Inferior parietal cortex (tissue), 1 donor: ENCODE results near the gene TCEANC.

Experiments used
- DNase-seq: peaks from one replicate; pipeline ENCODE4 v3.0.0-alpha.2; 2016; ENCODE audit errors: extremely low spot score

The TCEANC gene

DNA sequence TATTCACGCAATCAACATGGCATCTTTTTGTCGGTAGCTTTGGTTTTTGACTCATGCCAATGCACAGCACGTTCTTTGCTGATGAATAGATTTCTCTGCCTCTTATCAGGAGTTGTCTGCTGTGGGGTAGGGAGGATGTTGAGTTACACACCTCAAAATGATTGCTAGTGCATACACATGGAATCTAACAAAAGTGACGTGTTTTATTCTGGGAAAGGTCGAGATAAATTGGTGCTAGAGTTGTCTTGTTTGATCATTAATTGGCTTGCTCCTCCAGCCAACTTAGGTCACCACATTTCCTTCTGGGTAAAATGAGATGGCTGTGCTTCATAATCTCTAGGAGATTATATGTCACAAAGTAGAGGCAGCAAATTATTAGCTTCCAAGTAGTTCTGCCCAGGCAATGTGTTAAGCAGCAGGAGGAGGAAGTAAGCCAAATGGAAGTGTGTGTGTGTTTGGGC, 39.9 kb downstream of the TCEANC start:
- no peak for DNase-seq

DNA sequence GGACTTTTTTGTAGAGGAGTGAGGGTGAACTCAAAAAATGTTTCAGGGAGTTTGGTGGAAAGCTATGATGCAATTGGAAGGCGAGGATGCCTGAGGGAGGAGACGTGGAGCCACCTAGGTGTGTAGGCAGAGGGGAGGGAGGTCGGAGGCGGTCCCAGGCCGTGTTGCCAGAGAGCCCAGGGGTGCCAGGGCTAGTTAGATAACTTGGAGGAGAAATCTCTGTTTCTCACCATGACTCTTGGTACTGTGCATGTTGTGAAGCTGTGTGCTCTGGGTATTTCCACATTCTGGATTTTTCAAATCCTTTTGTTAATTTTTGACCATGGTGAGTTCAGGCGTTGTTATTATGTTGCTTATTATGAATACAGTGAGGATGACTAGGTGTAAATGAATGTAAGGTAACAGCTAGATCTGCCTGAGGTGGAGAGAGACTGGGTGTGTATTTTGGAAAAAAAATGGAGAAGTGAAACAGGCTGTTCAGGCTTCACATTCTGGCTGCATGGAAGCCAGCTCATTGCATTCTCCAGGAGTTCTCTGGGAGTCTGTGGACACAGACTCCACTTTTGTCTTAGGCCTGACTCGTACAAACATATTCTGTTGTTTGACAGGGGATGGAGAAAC, 40.5 kb downstream of the TCEANC start:
- no peak for DNase-seq

DNA sequence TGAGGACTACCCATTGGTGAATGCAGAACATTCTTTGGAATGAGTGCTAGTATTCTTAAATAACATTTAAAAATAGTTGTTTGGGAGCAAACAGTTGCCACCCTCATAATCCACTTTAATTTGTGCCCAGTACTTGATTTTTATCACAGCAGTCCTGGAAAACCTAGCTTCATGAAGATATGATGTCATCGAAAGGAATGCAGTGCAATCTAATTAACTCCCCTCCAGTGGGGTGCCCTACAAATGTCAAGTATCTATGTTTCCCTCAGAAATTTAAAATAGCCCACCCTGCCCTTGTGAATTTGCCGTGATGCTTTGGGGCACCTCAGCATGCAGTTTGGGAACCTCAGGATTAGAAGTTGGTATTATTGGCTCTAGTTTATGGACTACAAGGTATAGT, 41.4 kb downstream of the TCEANC start:
- no peak for DNase-seq

DNA sequence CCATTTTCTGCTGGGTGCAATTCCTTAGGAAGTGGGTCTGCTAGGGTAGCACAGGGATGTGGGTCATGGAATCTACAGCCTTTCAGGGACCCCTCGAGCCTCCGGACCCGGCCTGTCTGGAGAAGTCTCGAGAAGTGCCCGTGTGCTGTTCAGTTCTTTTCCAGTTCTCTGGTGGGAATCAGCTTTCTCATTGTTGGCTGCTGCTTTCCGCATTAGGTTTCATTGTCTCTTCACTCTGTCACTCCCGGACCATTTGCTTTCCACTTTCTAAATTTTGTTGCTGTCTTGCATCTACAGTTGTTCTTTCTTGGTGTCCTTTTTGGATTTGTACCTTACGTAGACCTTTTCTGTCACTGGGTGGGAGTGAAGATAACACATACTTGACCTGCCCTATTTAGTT, 42.0 kb downstream of the TCEANC start:
- no peak for DNase-seq

DNA sequence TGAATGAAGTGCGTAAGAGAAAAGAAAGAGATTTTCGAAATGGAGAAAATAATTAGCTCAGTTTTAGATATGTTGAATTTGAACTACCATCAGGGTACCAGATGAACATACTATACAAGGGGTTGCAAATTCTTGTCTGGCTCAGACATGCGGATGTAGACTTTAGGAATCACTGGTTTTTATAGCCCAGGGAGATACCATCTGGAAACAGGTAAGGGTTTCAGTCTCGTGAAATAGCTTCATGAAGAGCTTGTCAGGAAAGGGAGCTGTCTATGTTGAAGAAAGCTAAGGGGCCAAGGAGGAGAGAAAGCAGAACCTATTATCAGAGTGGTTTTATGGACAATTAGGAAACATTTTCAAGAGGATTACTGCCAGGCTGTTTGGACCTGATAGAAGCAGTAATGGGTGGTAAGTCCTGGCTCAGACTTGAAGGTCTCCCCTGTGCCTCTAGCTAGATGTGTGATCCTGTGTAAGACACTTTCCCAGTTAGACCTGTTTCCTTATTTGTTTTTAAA, 42.7 kb downstream of the TCEANC start:
- DNase-seq = no peak

DNA sequence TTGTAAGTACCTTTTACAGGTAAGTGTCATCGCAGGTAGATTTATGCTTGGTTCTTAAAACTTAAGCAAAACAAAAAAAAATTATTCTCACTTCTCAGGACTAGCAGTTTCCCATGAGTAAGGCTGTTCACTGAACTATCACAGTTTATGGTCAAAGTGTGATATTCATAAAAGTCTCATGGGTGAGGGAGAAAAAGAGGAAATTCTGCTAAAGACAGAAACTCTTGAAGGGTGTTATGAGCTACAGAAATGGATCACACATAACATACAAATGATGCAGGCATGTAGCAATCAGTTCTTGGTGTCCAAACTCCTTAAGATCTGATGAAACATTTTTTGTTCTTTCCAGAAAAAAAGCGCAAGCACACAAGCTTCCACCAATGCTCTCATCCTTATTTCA, 44.5 kb downstream of the TCEANC start:
- no peak for DNase-seq

DNA sequence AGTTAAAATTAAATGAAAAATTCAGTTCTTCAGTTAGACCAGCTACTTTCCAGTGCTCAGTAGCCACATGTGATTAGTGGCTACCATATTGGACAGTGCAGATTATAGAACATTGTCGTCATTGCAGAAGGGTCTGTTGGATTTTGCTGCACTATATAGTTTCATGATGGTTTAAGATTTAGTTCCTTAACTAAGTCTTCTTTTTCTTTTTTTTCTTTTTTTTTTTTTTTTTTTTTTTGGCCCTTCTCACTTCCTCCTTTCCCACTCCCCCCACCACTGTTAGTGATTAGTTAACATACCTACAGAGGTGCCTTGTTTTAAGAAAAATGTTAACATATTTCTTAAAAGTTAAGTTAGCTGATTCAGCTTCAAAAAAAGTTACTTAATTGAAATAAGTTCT, 45.0 kb downstream of the TCEANC start:
- DNase-seq = no peak

DNA sequence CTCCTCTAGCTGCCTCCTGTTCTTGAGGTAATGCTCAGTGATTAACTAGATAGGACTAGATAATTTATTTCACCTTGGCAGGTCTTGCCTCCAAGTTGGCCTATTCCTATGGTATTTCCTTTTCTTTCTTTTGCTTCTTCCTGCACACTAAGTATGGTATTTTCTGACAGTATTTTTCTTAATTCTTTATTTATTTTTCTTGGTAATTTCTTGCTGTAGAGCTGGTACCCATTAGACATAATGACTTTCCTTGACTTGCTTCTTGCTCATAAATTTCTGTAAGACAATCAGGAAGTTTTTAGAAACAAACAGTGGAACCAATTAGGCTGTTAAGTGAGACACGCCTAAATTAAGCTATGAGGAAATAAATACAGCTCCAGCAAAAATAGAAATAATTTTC, 45.5 kb downstream of the TCEANC start:
- no peak for DNase-seq

DNA sequence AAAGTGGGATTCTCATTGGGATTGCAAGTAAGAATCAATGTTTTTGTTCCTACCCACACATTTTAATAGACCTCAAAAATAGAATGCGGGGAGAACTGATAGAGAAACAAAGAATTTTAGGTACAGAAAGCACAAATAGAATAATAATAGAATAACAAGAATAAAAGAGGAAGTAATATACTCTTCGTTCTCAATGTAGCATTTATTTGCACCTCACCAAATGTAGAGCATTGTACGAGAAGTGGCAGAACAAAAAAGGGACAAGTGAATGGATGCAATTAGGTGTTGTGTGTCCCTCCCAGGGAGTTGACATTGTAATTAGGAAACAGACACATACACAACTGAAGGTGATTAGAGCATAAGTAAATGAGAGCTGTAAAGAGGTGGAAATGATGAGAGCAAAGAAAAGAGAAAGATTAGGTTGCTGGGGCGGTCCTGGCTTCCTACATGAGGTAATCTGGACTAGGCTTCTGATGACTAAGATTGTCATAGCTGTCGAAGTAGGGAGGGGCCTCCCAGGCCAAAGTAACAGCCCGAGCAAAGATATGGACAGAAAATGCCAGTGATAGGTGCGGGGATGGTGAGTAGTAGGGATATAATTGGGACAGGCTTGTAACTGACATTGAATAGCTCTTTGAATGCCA, 46.4 kb downstream of the TCEANC start:
- no peak for DNase-seq

DNA sequence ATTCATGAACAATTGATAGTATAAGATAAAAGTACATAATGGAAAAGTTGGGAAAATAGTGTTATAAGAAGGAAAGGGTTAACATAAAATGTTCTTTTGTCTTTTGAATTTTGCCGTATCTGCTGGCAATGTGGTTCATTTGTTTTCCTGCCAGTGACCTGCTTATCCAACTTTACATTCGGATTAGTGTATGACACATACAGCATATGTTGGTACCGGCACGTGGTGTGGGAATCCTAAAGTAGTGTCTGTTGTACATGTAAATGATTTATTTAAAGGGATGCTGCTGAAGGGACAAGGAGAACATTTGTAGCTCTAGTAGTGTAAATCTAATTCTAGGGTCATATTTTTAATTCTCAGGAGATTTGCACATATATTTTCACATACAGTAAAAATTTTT, 47.4 kb downstream of the TCEANC start:
- DNase-seq = no peak

DNA sequence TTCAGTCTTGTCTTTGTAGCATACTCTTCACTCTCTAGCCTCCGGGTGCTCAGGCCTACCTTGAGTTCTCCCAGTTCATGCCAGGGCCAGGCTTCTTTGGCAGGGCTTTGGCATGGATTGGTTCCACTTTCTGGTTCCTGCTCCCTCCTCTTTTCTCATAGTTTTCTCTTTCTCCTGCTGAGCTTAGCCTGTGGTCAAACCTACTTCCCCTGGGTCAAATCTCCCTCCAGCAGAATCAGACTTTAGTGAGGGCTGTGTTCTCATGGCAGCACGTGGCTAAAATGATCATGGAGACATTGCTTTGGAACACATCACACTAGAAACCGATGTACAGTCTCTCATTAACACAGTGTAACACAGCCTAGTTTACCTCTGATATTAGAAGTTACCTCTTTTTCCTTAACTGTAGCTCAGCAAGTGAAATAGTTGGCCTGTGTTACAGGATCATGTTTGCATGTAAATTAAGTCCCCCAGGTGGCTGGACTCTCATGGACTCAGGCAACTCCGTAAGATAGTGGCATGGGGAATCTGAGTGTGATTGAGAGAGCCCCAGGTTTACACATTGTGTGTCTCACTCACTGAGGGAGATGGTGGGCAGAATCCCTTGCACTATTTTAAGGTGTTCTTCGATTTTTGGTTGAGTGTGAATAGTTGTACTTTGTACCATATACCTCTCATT, 49.3 kb downstream of the TCEANC start:
- no peak for DNase-seq

DNA sequence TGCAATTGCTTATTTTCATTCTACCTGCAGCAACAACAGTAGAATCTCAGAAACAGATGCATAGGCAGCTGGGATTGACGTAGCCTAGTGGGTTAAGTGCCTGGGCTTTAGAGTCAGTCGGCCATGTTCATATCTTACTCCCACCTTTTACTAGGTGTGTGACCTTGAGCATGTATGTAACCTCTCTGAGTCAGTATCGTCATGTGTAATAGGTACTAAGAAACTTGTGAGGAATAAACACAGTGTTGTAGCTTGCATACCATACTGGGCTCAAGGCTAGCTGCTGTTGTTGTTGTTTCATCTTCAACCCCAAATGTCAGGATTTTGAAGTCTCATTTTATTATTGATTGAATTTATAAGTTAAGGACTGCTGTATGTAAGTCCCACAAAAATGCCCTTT, 50.2 kb downstream of the TCEANC start:
- no peak for DNase-seq

DNA sequence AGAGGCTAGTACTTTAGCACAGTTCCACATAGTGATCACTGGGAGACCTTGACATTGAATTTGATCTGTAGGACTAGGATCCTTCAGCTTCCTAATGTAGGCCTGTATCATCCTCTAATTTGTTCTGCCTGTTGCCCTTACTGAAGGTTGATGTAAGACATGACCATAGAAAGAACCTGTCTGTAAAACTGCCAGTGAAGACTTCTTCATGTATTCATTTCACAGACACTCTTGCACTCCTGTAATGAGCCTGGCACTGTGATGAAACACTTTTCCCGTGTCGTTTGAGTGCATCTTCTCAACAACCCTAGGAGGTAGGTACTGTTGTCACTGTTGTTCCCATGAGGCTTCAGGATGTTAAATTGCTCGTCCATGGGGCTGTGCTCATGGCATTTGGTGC, 50.6 kb downstream of the TCEANC start:
- no peak for DNase-seq

DNA sequence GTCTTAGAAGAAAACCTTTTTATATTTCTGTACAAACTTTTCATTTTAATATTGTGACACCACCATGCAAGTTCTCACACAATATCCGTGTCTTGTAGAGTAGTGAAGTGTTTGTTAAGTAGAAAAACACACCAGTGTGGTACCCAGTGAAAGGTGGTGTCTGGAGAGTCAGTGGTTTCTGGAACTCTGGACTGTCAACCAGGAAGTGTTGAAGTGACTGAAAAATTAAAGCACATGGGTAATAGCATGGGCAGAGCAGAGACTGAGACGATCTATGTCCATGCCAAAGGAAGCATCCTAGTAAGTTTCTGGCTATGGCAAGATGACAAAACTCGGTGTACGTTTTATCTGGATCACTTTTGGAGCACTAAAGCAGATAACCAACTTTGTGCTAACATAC, 58.2 kb downstream of the TCEANC start:
- DNase-seq = no peak
